K562 (cell line): ENCODE data around the gene SEPHS2. TPM values are rescaled to one million over a fixed set of nuclear protein-coding genes. Genes with fewer than 3 reads are reported as not detected.

Experiments used
- ARNT ChIP-seq, 2 experiments: fragments of 450-650 bp; IDR thresholded peaks; 2 replicates each; pipeline ENCODE4 v1.6.1; 2016; ENCODE audit warnings: mild to moderate bottlenecking in 1 of 2
- E2F5 ChIP-seq: sonication (generic); formaldehyde crosslinking; IDR thresholded peaks from 2 replicates; pipeline ENCODE4 v1.8.0; 2022; ENCODE audit warnings: mild to moderate bottlenecking, missing genetic modification reagents
- ETS1 ChIP-seq: conservative IDR thresholded peaks from 2 replicates; pipeline ENCODE4 v1.6.1; 2011; ENCODE audit warnings: low read depth, mild to moderate bottlenecking, low read length; ENCODE audit not compliant: control insufficient read depth
- GTF2F1 ChIP-seq: IDR thresholded peaks from 2 replicates; pipeline ENCODE4 v1.6.1; 2011; ENCODE audit warnings: low read depth, low read length, improper control_type of control experiment
- HCFC1 ChIP-seq: IDR thresholded peaks from 2 replicates; pipeline ENCODE4 v1.6.1; 2012; ENCODE audit warnings: low read depth, low read length, improper control_type of control experiment
- MCM5 ChIP-seq: fragments of 450-650 bp; IDR thresholded peaks from 2 replicates; pipeline ENCODE4 v1.6.1; 2016; ENCODE audit warnings: low read depth
- NFATC3 ChIP-seq: fragments of 450-650 bp; IDR thresholded peaks from 2 replicates; pipeline ENCODE4 v1.6.1; 2017; ENCODE audit warnings: mild to moderate bottlenecking
- TBL1XR1 ChIP-seq, 2 experiments: IDR thresholded peaks; 2 replicates each; pipeline ENCODE4 v1.6.1; 2012; ENCODE audit warnings: improper control_type of control experiment in 2 of 2, low read length in 2 of 2, mild to moderate bottlenecking in 1 of 2
- TCF3 ChIP-seq: sonication (generic); formaldehyde crosslinking; IDR thresholded peaks from 2 replicates; pipeline ENCODE4 v1.4.0; 2020; ENCODE audit warnings: mild to moderate bottlenecking, missing genetic modification reagents
- TEAD4 ChIP-seq, 2 experiments: sonication (generic) in 1 of 2; formaldehyde crosslinking in 1 of 2; IDR thresholded peaks; 2 replicates each; pipeline versions ENCODE4 v1.6.1 to v1.8.0; 2012 to 2022; ENCODE audit warnings: borderline replicate concordance in 1 of 2, inconsistent platforms in 1 of 2, low read length in 1 of 2, mild to moderate bottlenecking in 1 of 2, missing genetic modification reagents in 1 of 2
- XRCC3 ChIP-seq: fragments of 450-650 bp; IDR thresholded peaks from 2 replicates; pipeline ENCODE4 v1.6.1; 2017; ENCODE audit warnings: mild to moderate bottlenecking, moderate library complexity
- ZBTB34 ChIP-seq: fragments of 250-450 bp; sonication (Bioruptor Pico); IDR thresholded peaks from 2 replicates; pipeline ENCODE4 v1.8.0; 2021; ENCODE audit warnings: mild to moderate bottlenecking, moderate library complexity
- ZNF408 ChIP-seq: fragments of 250-450 bp; sonication (Bioruptor Pico); IDR thresholded peaks from 2 replicates; pipeline ENCODE4 v1.4.0; 2020; ENCODE audit warnings: low read depth, mild to moderate bottlenecking, moderate library complexity
- ZNF444 ChIP-seq: fragments of 250-450 bp; sonication (Bioruptor Pico); IDR thresholded peaks from 2 replicates; pipeline ENCODE4 v1.4.0; 2020; ENCODE audit warnings: mild to moderate bottlenecking, moderate library complexity
- ZNF699 ChIP-seq: fragments of 250-450 bp; sonication (Bioruptor Pico); IDR thresholded peaks from 2 replicates; pipeline ENCODE4 v1.8.0; 2021; ENCODE audit warnings: mild to moderate bottlenecking, moderate library complexity; ENCODE audit not compliant: insufficient replicate concordance
- polyA plus RNA-seq, 8 experiments: library from polyadenylated mRNA; depleted of rRNA in 4 of 8; stranded (reverse) in 5 of 8; unstranded in 3 of 8; fragments of >200 nt; fragmentation: Nextera tagmentation in 2 of 8; fragmentation: Illumina TruSeq in 1 of 8; extraction: Ambion mirVana in 2 of 8; extraction: Trizol in 1 of 8; gene quantifications; 2 replicates each; pipeline versions ENCODE4 v1.2.1 to v1.2.3, GENCODE V29; 2011 to 2014; ENCODE audit warnings: inconsistent platforms in 1 of 8, missing spikeins in 1 of 8
- total RNA-seq, 7 experiments: library from RNA; depleted of rRNA in 6 of 7; stranded (reverse); fragments of >200 nt in 6 of 7; fragmentation: Illumina TruSeq in 2 of 7; extraction: Trizol in 2 of 7; gene quantifications; 2 replicates each; pipeline versions ENCODE4 v1.2.1 to v1.2.3, GENCODE V29; 2011 to 2021; ENCODE audit warnings: low replicate concordance in 1 of 7
- TF ChIP-seq, protein P1 (sequence below): fragments of 250-450 bp; sonication (Bioruptor Pico); IDR thresholded peaks from 2 replicates; pipeline ENCODE4 v1.5.0; 2021; ENCODE audit warnings: mild to moderate bottlenecking, borderline replicate concordance
- TF ChIP-seq, protein P2 (sequence below), 3 experiments: fragments of 200-800 bp in 1 of 3; fragments of 250-450 bp in 1 of 3; fragments of 450-650 bp in 1 of 3; sonication (Bioruptor Pico) in 1 of 3; sonication (Bioruptor generic) in 1 of 3; formaldehyde crosslinking in 1 of 3; IDR thresholded peaks; 2 replicates each; pipeline versions ENCODE4 v1.6.1 to v1.8.0; 2016 to 2022; ENCODE audit warnings: mild to moderate bottlenecking in 2 of 3, missing genetic modification characterization in 2 of 3, missing compliant biosample characterization in 1 of 3, moderate library complexity in 1 of 3

Gene SEPHS2
- total and polyA plus RNA-seq, 9 of the 15 experiments (the other 6 are each of a cell fraction or from before 2014, with no cell fraction given): 20.9 to 90.6 (median 43.4) TPM

DNA sequence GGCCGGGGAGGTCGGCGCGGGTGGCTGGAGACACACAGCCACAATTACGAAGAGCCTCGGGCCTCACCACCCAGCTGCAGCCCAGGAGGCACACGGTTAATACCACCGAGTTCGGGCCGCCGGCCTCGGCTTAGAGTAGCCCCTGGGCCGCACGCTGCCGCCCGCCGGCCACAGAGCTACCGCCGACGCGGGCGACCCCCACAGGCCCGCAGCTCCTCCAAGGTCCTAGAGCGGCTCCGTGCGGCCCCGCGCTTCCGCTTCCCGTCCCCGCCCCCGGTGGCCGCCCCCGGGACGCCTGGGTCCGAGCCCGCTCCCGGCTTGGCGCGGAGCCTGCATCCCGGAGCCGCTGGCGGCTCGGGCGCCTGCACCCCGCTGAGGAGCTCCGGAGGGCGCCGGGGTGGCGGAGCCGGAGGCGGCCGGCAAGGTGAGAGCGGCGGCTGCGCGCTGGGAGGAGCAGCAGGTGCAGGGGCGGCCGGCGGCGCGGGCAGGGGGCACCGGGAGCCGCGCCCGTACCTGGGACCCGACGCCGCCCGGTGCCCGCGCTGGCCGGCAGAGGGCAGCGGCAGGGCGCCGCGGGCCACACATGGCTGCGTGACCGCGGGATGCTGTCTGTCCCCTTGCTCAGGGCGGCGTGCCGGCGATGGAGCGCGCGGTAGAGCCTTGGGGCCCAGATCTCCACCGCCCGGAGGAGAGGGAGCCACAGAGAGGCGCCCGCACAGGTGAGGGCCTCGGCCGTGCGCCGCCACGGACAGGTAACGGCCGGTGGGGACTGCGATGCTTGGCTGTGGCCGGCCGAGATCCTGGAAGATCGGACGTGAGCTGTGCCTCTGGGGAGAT is 50.3 kb downstream of the SEPHS2 start, which contains the start of gene ZNF48 (continued):
- TF ChIP-seq TEAD4 (IDR thresholded peaks at IDR 0.05; ENCODE audit: low read length): no peak
- no peak for TF ChIP-seq TEAD4 (CRISPR knock-in tag; IDR thresholded peaks at IDR 0.05; ENCODE audit: borderline replicate concordance)
- no peak; the same call in 1 of the 2 replicates for TF ChIP-seq ETS1
- no peak for TF ChIP-seq NFATC3
- TF ChIP-seq E2F5: peak; percentile 37; the same call in 1 of the 2 replicates
- no peak for TF ChIP-seq ZNF408 (CRISPR knock-in tag)
- TF ChIP-seq, protein P1, sequence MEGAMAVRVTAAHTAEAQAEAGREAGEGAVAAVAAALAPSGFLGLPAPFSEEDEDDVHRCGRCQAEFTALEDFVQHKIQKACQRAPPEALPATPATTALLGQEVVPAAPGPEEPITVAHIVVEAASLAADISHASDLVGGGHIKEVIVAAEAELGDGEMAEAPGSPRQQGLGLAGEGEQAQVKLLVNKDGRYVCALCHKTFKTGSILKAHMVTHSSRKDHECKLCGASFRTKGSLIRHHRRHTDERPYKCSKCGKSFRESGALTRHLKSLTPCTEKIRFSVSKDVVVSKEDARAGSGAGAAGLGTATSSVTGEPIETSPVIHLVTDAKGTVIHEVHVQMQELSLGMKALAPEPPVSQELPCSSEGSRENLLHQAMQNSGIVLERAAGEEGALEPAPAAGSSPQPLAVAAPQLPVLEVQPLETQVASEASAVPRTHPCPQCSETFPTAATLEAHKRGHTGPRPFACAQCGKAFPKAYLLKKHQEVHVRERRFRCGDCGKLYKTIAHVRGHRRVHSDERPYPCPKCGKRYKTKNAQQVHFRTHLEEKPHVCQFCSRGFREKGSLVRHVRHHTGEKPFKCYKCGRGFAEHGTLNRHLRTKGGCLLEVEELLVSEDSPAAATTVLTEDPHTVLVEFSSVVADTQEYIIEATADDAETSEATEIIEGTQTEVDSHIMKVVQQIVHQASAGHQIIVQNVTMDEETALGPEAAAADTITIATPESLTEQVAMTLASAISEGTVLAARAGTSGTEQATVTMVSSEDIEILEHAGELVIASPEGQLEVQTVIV (CRISPR knock-in tag): no peak
- no peak for TF ChIP-seq ARNT (IDR thresholded peaks at IDR 0.05)
- TF ChIP-seq, protein P2, sequence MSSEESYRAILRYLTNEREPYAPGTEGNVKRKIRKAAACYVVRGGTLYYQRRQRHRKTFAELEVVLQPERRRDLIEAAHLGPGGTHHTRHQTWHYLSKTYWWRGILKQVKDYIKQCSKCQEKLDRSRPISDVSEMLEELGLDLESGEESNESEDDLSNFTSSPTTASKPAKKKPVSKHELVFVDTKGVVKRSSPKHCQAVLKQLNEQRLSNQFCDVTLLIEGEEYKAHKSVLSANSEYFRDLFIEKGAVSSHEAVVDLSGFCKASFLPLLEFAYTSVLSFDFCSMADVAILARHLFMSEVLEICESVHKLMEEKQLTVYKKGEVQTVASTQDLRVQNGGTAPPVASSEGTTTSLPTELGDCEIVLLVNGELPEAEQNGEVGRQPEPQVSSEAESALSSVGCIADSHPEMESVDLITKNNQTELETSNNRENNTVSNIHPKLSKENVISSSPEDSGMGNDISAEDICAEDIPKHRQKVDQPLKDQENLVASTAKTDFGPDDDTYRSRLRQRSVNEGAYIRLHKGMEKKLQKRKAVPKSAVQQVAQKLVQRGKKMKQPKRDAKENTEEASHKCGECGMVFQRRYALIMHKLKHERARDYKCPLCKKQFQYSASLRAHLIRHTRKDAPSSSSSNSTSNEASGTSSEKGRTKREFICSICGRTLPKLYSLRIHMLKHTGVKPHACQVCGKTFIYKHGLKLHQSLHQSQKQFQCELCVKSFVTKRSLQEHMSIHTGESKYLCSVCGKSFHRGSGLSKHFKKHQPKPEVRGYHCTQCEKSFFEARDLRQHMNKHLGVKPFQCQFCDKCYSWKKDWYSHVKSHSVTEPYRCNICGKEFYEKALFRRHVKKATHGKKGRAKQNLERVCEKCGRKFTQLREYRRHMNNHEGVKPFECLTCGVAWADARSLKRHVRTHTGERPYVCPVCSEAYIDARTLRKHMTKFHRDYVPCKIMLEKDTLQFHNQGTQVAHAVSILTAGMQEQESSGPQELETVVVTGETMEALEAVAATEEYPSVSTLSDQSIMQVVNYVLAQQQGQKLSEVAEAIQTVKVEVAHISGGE (CRISPR knock-in tag; IDR thresholded peaks at IDR 0.05): peak in 1 of 3 experiments; percentile 77; a peak in 2 of 6 replicates
- TF ChIP-seq TCF3 (CRISPR knock-in tag): peak; percentile 16; the same call in 1 of the 2 replicates
- TF ChIP-seq ZBTB34 (CRISPR knock-in tag): no peak
- no peak for TF ChIP-seq MCM5
- TF ChIP-seq HCFC1: peak; percentile 84
- peak in 1 of 2 experiments; percentile 55; a peak in 1 of 4 replicates for TF ChIP-seq TBL1XR1 (IDR thresholded peaks at IDR 0.05; ENCODE audit: low read length in 2 of 2)
- TF ChIP-seq XRCC3: no peak
- TF ChIP-seq GTF2F1: no peak
- no peak for TF ChIP-seq ZNF699 (CRISPR knock-in tag)
- no peak for TF ChIP-seq ZNF444
